BLaER1 (cell line): ENCODE data around the gene ZFP36.

Experiments
- H3K27ac ChIP-seq: shearing (Covaris generic); formaldehyde crosslinking; 2 replicates; pipeline ENCODE4 v1.8.1; 2022
- H3K27me3 ChIP-seq: shearing (Covaris generic); formaldehyde crosslinking; 2 replicates; pipeline ENCODE4 v1.8.1; 2022
- H3K36me3 ChIP-seq: shearing (Covaris generic); formaldehyde crosslinking; 2 replicates; pipeline ENCODE4 v1.8.1; 2022
- H3K4me1 ChIP-seq: shearing (Covaris generic); formaldehyde crosslinking; 2 replicates; pipeline ENCODE4 v1.8.1; 2022
- H3K4me2 ChIP-seq: shearing (Covaris generic); formaldehyde crosslinking; 2 replicates; pipeline ENCODE4 v1.8.1; 2022
- H3K4me3 ChIP-seq: shearing (Covaris generic); formaldehyde crosslinking; 2 replicates; pipeline ENCODE4 v1.8.1; 2022
- H3K9ac ChIP-seq: shearing (Covaris generic); formaldehyde crosslinking; 2 replicates; pipeline ENCODE4 v1.8.1; 2022
- H3K9me3 ChIP-seq: shearing (Covaris generic); formaldehyde crosslinking; 2 replicates; pipeline ENCODE4 v1.8.1; 2022
- H4K20me1 ChIP-seq: shearing (Covaris generic); formaldehyde crosslinking; 2 replicates; pipeline ENCODE4 v1.8.1; 2022
- Cebpa-rat ChIP-seq: shearing (Covaris generic); IDR thresholded peaks from 2 replicates; pipeline ENCODE4 v1.8.1; 2022

Gene ZFP36

GRCh38 chr19:39411832-39412099 lies 5.1 kb downstream of the ZFP36 start:
- no peaks in the 10 kb centered on the region for H3K9me3 ChIP-seq
- peaks cover 60% of the 10 kb centered on the region for H3K4me1 ChIP-seq
- TF ChIP-seq Cebpa-rat = no peak
- H3K9ac ChIP-seq = peak overlapping the region; percentile 93
- H3K27me3 ChIP-seq = no peaks in the 10 kb centered on the region
- peak overlapping the region; percentile 94 for H3K27ac ChIP-seq
- peaks cover 54% of the 10 kb centered on the region for H4K20me1 ChIP-seq
- H3K36me3 ChIP-seq = peaks cover 35% of the 10 kb centered on the region
- peak overlapping the region; percentile 96 for H3K4me3 ChIP-seq
- peak overlapping the region; percentile 100 for H3K4me2 ChIP-seq

GRCh38 chr19:39412100-39412866 lies 5.6 kb downstream of the ZFP36 start, which contains the start of gene PLEKHG2:
Gene PLEKHG2 (plus strand): TSS chr19:39412669. CDS start chr19:39414087, 1,418 bp downstream.
- TF ChIP-seq Cebpa-rat = peak; percentile 94
- peaks cover 60% of the 10 kb centered on the region for H3K4me1 ChIP-seq
- peaks cover 40% of the 10 kb centered on the region for H3K36me3 ChIP-seq
- H3K27ac ChIP-seq = peak within 1 kb of the TSS; percentile 99
- H3K27me3 ChIP-seq = no peaks in the 10 kb centered on the region
- H4K20me1 ChIP-seq = peaks cover 54% of the 10 kb centered on the region
- peak within 1 kb of the TSS; percentile 96 for H3K4me3 ChIP-seq
- H3K9ac ChIP-seq = peak within 1 kb of the TSS; percentile 98
- H3K9me3 ChIP-seq = no peaks in the 10 kb centered on the region
- peak within 1 kb of the TSS; percentile 100 for H3K4me2 ChIP-seq

DNA sequence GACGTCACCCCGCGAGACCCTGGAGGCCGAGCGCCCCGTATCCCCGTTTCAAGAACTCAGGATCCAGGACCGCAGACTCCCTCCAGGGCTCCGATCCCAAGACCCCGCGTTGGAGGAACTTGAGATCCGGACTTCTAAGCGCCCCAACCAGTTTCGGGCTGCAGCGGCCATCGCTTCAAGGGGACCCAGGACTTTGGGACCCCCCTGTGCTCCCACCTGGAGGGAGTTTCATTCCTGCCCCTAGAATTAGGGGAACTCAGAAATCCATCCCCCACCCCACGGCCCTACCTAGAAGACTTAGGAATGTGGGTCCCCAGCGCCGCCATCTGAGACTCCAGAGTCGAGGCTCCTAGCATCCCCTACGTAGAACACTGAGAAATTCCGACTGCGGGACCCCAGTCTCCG lies 6.2 kb downstream of the ZFP36 start:
- H3K9ac ChIP-seq = peak overlapping the region; percentile 98
- H3K27ac ChIP-seq = peak overlapping the region; percentile 99
- no peak for TF ChIP-seq Cebpa-rat
- H4K20me1 ChIP-seq = peaks cover 50% of the 10 kb centered on the region
- no peaks in the 10 kb centered on the region for H3K9me3 ChIP-seq
- no peaks in the 10 kb centered on the region for H3K27me3 ChIP-seq
- peak overlapping the region; percentile 96 for H3K4me3 ChIP-seq
- H3K36me3 ChIP-seq = peaks cover 44% of the 10 kb centered on the region
- peak overlapping the region; percentile 94 for H3K4me2 ChIP-seq
- H3K4me1 ChIP-seq = peaks cover 60% of the 10 kb centered on the region

- H3K9ac ChIP-seq = peak overlapping the region; percentile 98
- no peak for TF ChIP-seq Cebpa-rat
- peaks cover 44% of the 10 kb centered on the region for H3K36me3 ChIP-seq
- H4K20me1 ChIP-seq = peaks cover 44% of the 10 kb centered on the region
- H3K4me2 ChIP-seq = peak overlapping the region; percentile 94
- H3K27me3 ChIP-seq = no peaks in the 10 kb centered on the region
- H3K4me3 ChIP-seq = peak overlapping the region; percentile 96
- no peaks in the 10 kb centered on the region for H3K9me3 ChIP-seq
- H3K4me1 ChIP-seq = peaks cover 57% of the 10 kb centered on the region
- peak overlapping the region; percentile 99 for H3K27ac ChIP-seq
These were observed 6.7 kb downstream of the ZFP36 start for GRCh38 chr19:39413272-39413910.

GRCh38 chr19:39413911-39414608 lies 7.4 kb downstream of the ZFP36 start:
- H3K36me3 ChIP-seq = peaks cover 46% of the 10 kb centered on the region
- H3K4me1 ChIP-seq = peaks cover 50% of the 10 kb centered on the region
- H3K4me2 ChIP-seq = peak overlapping the region; percentile 94
- H3K27me3 ChIP-seq = no peaks in the 10 kb centered on the region
- peak overlapping the region; percentile 96 for H3K4me3 ChIP-seq
- H3K9me3 ChIP-seq = no peaks in the 10 kb centered on the region
- H4K20me1 ChIP-seq = peaks cover 38% of the 10 kb centered on the region
- no peak for TF ChIP-seq Cebpa-rat
- peak overlapping the region; percentile 98 for H3K9ac ChIP-seq
- peak overlapping the region; percentile 99 for H3K27ac ChIP-seq

DNA sequence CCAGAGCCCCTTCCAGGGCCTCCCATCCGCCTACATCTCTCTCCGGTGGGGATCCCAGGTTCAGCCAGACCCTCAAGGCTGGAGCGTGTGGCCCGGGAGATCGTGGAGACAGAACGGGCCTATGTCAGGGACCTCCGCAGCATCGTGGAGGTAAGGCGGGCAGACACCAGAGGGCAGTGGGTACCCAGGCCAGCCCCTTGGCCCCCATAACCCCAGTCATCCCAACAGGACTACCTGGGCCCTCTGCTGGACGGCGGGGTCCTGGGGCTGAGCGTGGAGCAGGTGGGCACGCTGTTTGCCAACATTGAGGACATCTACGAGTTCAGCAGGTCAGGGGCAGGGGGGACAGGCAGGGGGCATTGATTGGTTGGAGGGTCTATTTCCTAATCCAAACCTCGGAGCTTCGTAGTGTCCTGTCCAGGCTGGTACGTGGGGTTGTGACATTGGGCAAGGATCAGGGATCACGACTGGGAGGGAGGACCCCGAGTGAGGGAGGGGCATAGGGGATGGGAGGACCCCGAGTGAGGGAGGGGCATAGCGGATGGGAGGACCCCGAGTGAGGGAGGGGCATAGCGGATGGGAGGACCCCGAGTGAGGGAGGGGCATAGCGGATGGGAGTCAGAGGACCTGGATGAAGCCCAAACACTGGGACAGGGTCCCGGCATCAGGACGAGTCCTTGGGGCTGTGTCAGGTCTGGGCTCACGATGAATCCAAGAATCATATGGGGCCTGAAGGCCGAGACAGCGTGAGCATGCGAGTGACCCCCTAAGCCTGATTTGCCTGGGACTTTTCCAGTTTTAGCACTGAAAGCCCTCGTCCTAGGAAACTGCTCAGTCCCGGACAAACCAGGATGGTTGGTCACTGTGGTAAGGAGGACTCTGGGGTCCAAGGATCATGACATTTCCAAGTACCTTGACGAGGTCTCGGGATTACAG lies 8.7 kb downstream of the ZFP36 start:
- H3K4me3 ChIP-seq = peak overlapping the region; percentile 96
- H3K36me3 ChIP-seq = peaks cover 59% of the 10 kb centered on the region
- no peak for TF ChIP-seq Cebpa-rat

GRCh38 chr19:39416152-39417120 lies 9.8 kb downstream of the ZFP36 start:
- H4K20me1 ChIP-seq = peaks cover 34% of the 10 kb centered on the region
- no peak overlapping the region for H3K27ac ChIP-seq
- no peaks in the 10 kb centered on the region for H3K9me3 ChIP-seq
- H3K4me1 ChIP-seq = peaks cover 29% of the 10 kb centered on the region
- H3K9ac ChIP-seq = peak overlapping the region; percentile 34; the same call in 1 of the 2 replicates
- no peak overlapping the region for H3K4me2 ChIP-seq
- no peaks in the 10 kb centered on the region for H3K27me3 ChIP-seq
- H3K4me3 ChIP-seq = no peak overlapping the region
- no peak for TF ChIP-seq Cebpa-rat
- peaks cover 70% of the 10 kb centered on the region for H3K36me3 ChIP-seq

More for the DNA sequence above, 8.7 kb downstream of the ZFP36 start:
- no peaks in the 10 kb centered on the region for H3K9me3 ChIP-seq
- peak overlapping the region; percentile 99 for H3K27ac ChIP-seq
- peak overlapping the region; percentile 94 for H3K4me2 ChIP-seq
- H3K27me3 ChIP-seq = no peaks in the 10 kb centered on the region
- H4K20me1 ChIP-seq = peaks cover 34% of the 10 kb centered on the region
- H3K4me1 ChIP-seq = peaks cover 40% of the 10 kb centered on the region
- peak overlapping the region; percentile 98 for H3K9ac ChIP-seq

DNA sequence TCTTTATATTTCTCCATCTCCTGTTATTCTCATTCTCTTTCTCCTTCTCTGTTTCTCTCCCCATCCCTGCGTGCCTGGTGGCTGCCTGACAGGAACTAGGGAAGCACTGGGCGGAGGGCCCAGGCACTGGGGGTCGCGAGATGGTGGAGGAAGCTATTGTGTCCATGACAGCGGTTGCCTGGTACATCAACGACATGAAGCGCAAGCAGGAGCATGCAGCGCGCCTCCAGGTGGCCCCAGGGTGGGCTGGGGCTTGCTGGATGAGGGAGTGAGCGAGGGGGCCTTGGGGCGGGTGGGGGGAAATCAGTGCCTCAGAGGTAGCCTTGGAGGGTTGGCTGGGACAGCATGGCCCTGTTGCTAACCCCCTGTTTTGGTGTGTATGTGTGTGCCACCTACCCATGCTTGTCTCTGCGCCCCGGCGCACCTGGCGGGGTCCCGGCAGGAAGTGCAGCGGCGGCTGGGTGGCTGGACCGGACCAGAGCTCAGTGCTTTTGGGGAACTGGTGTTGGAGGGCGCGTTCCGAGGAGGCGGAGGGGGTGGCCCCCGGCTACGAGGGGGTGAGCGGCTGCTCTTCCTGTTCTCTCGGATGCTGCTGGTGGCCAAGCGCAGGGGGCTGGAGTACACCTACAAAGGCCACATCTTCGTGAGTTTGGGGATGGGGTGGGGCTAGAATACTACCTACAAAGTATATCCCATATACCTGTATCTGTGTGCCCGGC lies 11.0 kb downstream of the ZFP36 start:
- Histone ChIP-seq H3K27ac (no peak overlapping the region), H3K4me1 (peaks cover 27% of the 10 kb centered on the region), H4K20me1 (peaks cover 35% of the 10 kb centered on the region), H3K9me3 (no peaks in the 10 kb centered on the region), H3K4me3 (no peak overlapping the region), H3K4me2 (no peak overlapping the region), H3K9ac (no peak overlapping the region), H3K27me3 (no peaks in the 10 kb centered on the region), H3K36me3 (peaks cover 81% of the 10 kb centered on the region)
- TF ChIP-seq Cebpa-rat = no peak
